ENCODE measurements around the gene IL20.

GRCh38 chr1:206863266-206863665, 2.2 kb upstream of the IL20 start:
- TF ChIP-seq CTCF (IDR thresholded peaks at IDR 0.05) (no peak), EZH2 (IDR thresholded peaks at IDR 0.05) (no peak)
